Fibroblast of upper back skin (primary cell): ENCODE results near the gene NTN5.

Experiments
- DNase-seq: peaks from one replicate; pipeline ENCODE4 v3.0.0-alpha.2; 2013

Gene NTN5

GRCh38 chr19:48613024-48613851, 59.6 kb downstream of the NTN5 start:
- no peak for DNase-seq

GRCh38 chr19:48611872-48612271, 60.9 kb downstream of the NTN5 start:
- no peak for DNase-seq
